Stomach (tissue), 4 donors: ENCODE data around the gene NARS2.

Experiments used
- EP300 ChIP-seq: sonication (generic); formaldehyde crosslinking; IDR thresholded peaks from one replicate; pipeline ENCODE4 v1.6.1; 2017; ENCODE audit warnings: antibody characterized with exemption
- POLR2AphosphoS5 ChIP-seq, 3 donors: sonication (generic); formaldehyde crosslinking; IDR thresholded peaks; one replicate each; pipeline ENCODE4 v1.6.1; 2016; ENCODE audit warnings: antibody characterized with exemption in 3 of 3
- TF ChIP-seq, protein P1 (sequence below), 7 experiments: fragments of 450-650 bp in 4 of 7; fragments of 200-600 bp in 3 of 7; sonication (generic) in 3 of 7; IDR thresholded peaks; one replicate each; pipeline ENCODE4 v1.5.1; 2016 to 2019; ENCODE audit warnings: antibody characterized with exemption in 7 of 7, control low read depth in 2 of 7, mild to moderate bottlenecking in 1 of 7

DNA sequence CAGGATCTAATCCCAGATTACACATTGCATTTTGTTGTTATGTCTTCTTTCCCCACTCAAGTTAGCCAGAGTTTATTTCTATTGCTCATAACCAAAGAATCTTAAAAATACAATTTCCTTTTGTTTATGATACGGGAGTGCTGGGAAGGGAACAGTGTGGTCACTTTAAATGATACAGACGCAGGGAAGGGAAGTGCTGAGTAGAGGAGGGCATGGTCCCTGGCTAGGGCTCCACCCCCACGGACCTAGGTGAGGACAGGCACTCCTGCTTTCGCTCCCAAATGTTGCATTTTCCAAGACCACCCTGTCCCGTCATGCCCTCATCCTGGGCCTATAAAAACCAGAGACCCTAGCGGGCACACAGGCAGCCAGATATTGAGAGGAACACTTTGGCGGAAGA, 30.6 kb upstream of the NARS2 start:
- TF ChIP-seq, protein P1, sequence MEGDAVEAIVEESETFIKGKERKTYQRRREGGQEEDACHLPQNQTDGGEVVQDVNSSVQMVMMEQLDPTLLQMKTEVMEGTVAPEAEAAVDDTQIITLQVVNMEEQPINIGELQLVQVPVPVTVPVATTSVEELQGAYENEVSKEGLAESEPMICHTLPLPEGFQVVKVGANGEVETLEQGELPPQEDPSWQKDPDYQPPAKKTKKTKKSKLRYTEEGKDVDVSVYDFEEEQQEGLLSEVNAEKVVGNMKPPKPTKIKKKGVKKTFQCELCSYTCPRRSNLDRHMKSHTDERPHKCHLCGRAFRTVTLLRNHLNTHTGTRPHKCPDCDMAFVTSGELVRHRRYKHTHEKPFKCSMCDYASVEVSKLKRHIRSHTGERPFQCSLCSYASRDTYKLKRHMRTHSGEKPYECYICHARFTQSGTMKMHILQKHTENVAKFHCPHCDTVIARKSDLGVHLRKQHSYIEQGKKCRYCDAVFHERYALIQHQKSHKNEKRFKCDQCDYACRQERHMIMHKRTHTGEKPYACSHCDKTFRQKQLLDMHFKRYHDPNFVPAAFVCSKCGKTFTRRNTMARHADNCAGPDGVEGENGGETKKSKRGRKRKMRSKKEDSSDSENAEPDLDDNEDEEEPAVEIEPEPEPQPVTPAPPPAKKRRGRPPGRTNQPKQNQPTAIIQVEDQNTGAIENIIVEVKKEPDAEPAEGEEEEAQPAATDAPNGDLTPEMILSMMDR (IDR thresholded peaks at IDR 0.05), result no peak
- TF ChIP-seq EP300 (no peak), POLR2AphosphoS5 (IDR thresholded peaks at IDR 0.05) (no peak)
